H7 (cell line): ENCODE results near the gene ANO6. TPM values are rescaled to one million over a fixed set of nuclear protein-coding genes. Genes with fewer than 3 reads are reported as not detected.

Experiments
- DNase-seq: peaks from one replicate; pipeline ENCODE4 v3.0.0; 2012
- H3K27me3 ChIP-seq: 2 replicates; pipeline ENCODE4 v1.6.0; 2011; ENCODE audit warnings: mild to moderate bottlenecking, low read length; ENCODE audit not compliant: control insufficient read depth, insufficient read depth
- H3K36me3 ChIP-seq: replicated peaks from 2 replicates; pipeline ENCODE4 v1.5.1; 2011; ENCODE audit warnings: low read length; ENCODE audit not compliant: control insufficient read depth, insufficient read depth
- H3K4me3 ChIP-seq: 2 replicates; pipeline ENCODE4 v1.5.1; 2011; ENCODE audit warnings: low read depth, mild to moderate bottlenecking, control low read depth, low read length, moderate library complexity; ENCODE audit not compliant: insufficient read depth
- total RNA-seq: library from RNA; depleted of rRNA; stranded (reverse); fragments of >200 nt; shearing (Covaris generic); gene quantifications from 2 replicates; pipeline ENCODE4 v1.2.3, GENCODE V29; 2014

The ANO6 gene
- total RNA-seq, 1 experiment from 2014 or later = 33.4 TPM

- no peak overlapping the region for H3K4me3 ChIP-seq
- DNase-seq = no peak
- no peaks in the 10 kb centered on the region for H3K27me3 ChIP-seq
- peaks cover 12% of the 10 kb centered on the region for H3K36me3 ChIP-seq
Measured at GRCh38 chr12:45411626-45412025, 195.7 kb downstream of the ANO6 start.

- Histone ChIP-seq H3K36me3 (peaks cover 6% of the 10 kb centered on the region), H3K4me3 (no peak overlapping the region), H3K27me3 (no peaks in the 10 kb centered on the region)
- DNase-seq = no peak
Measured at GRCh38 chr12:45415393-45415817, 199.5 kb downstream of the ANO6 start.

GRCh38 chr12:45416126-45416525, 200.2 kb downstream of the ANO6 start:
- Histone ChIP-seq H3K27me3 (no peaks in the 10 kb centered on the region), H3K4me3 (no peak overlapping the region), H3K36me3 (peaks cover 6% of the 10 kb centered on the region)
- DNase-seq = no peak

GRCh38 chr12:45418520-45418919, 202.6 kb downstream of the ANO6 start:
- no peak for DNase-seq
- H3K27me3 ChIP-seq = no peaks in the 10 kb centered on the region
- H3K4me3 ChIP-seq = no peak overlapping the region
- H3K36me3 ChIP-seq = peaks cover 6% of the 10 kb centered on the region

- Histone ChIP-seq H3K27me3 (no peaks in the 10 kb centered on the region), H3K36me3 (peaks cover 7% of the 10 kb centered on the region), H3K4me3 (no peak overlapping the region)
- no peak for DNase-seq
Measured at GRCh38 chr12:45419317-45419814, 203.5 kb downstream of the ANO6 start.

- H3K36me3 ChIP-seq = peaks cover 5% of the 10 kb centered on the region
- H3K4me3 ChIP-seq = no peak overlapping the region
- H3K27me3 ChIP-seq = no peaks in the 10 kb centered on the region
- no peak for DNase-seq
Measured at GRCh38 chr12:45421736-45422135, 205.8 kb downstream of the ANO6 start.

- Histone ChIP-seq H3K27me3 (no peaks in the 10 kb centered on the region), H3K36me3 (peaks cover 4% of the 10 kb centered on the region), H3K4me3 (no peak overlapping the region)
- no peak for DNase-seq
Measured at GRCh38 chr12:45423931-45424330, 208.0 kb downstream of the ANO6 start.

GRCh38 chr12:45425426-45425825, 209.5 kb downstream of the ANO6 start:
- DNase-seq = no peak
- peaks cover 4% of the 10 kb centered on the region for H3K36me3 ChIP-seq
- no peaks in the 10 kb centered on the region for H3K27me3 ChIP-seq
- no peak overlapping the region for H3K4me3 ChIP-seq

- DNase-seq = no peak
- peaks cover 4% of the 10 kb centered on the region for H3K36me3 ChIP-seq
- no peaks in the 10 kb centered on the region for H3K27me3 ChIP-seq
- no peak overlapping the region for H3K4me3 ChIP-seq
Measured at GRCh38 chr12:45426294-45426693, 210.4 kb downstream of the ANO6 start.

- DNase-seq = no peak
- Histone ChIP-seq H3K4me3 (no peak overlapping the region), H3K36me3 (peaks cover 4% of the 10 kb centered on the region), H3K27me3 (no peaks in the 10 kb centered on the region)
Measured at GRCh38 chr12:45427042-45427441, 211.1 kb downstream of the ANO6 start.

- no peak for DNase-seq
- Histone ChIP-seq H3K27me3 (no peaks in the 10 kb centered on the region), H3K36me3 (no peaks in the 10 kb centered on the region; the same call in 1 of the 2 replicates)
Measured at GRCh38 chr12:45429831-45430230, 213.9 kb downstream of the ANO6 start.

GRCh38 chr12:45431126-45431525, 215.2 kb downstream of the ANO6 start:
- no peak for DNase-seq
- Histone ChIP-seq H3K36me3 (no peaks in the 10 kb centered on the region; the same call in 1 of the 2 replicates), H3K27me3 (no peaks in the 10 kb centered on the region), H3K4me3 (no peak overlapping the region)

More at GRCh38 chr12:45429831-45430230, 213.9 kb downstream of the ANO6 start:
- no peak overlapping the region for H3K4me3 ChIP-seq

GRCh38 chr12:45432710-45433109, 216.8 kb downstream of the ANO6 start:
- H3K27me3 ChIP-seq = no peaks in the 10 kb centered on the region
- H3K4me3 ChIP-seq = no peak overlapping the region
- H3K36me3 ChIP-seq = no peaks in the 10 kb centered on the region; the same call in 1 of the 2 replicates
- DNase-seq = no peak

GRCh38 chr12:45433441-45433868, 217.6 kb downstream of the ANO6 start:
- Histone ChIP-seq H3K4me3 (no peak overlapping the region), H3K36me3 (no peaks in the 10 kb centered on the region; the same call in 1 of the 2 replicates), H3K27me3 (no peaks in the 10 kb centered on the region)
- peak; percentile 56 for DNase-seq

GRCh38 chr12:45434094-45434493, 218.2 kb downstream of the ANO6 start:
- H3K36me3 ChIP-seq = no peaks in the 10 kb centered on the region; the same call in 1 of the 2 replicates
- H3K4me3 ChIP-seq = no peak overlapping the region
- H3K27me3 ChIP-seq = no peaks in the 10 kb centered on the region
- DNase-seq = no peak
